K562 (cell line): ENCODE results near the gene KRT81.

Experiments used
- ARID3A ChIP-seq: IDR thresholded peaks from 2 replicates; pipeline ENCODE4 v1.6.1; 2012; ENCODE audit warnings: low read depth, low read length, improper control_type of control experiment, borderline replicate concordance
- ATF1 ChIP-seq, 2 experiments: fragments of 450-650 bp in 1 of 2; IDR thresholded peaks; 2 replicates each; pipeline ENCODE4 v1.6.1; 2016; ENCODE audit warnings: missing compliant biosample characterization in 1 of 2, missing genetic modification characterization in 1 of 2
- ATF3 ChIP-seq, 2 experiments: fragments of 450-650 bp in 1 of 2; sonication (generic) in 1 of 2; formaldehyde crosslinking in 1 of 2; IDR thresholded peaks in 1 of 2; conservative IDR thresholded peaks in 1 of 2; 2 replicates each; pipeline versions ENCODE4 v1.6.1 to v1.8.1; 2016 to 2023; ENCODE audit warnings: mild to moderate bottlenecking in 2 of 2, moderate library complexity in 2 of 2, inconsistent platforms in 1 of 2, missing genetic modification reagents in 1 of 2
- CGGBP1 ChIP-seq: fragments of 250-450 bp; sonication (Bioruptor Pico); IDR thresholded peaks from 2 replicates; pipeline ENCODE4 v1.9.0; 2021; ENCODE audit warnings: mild to moderate bottlenecking
- CTCF ChIP-seq, 3 experiments: IDR thresholded peaks in 2 of 3; conservative IDR thresholded peaks in 1 of 3; 2 replicates each; pipeline ENCODE4 v1.5.1; 2011 to 2012; ENCODE audit warnings: low read length in 3 of 3, mild to moderate bottlenecking in 3 of 3, control low read depth in 2 of 3, improper control_type of control experiment in 1 of 3, inconsistent platforms in 1 of 3, low read depth in 1 of 3, mixed read lengths in 1 of 3, moderate library complexity in 1 of 3; ENCODE audit not compliant: insufficient read depth in 2 of 3
- EGR1 ChIP-seq: fragments of 450-650 bp; conservative IDR thresholded peaks from 2 replicates; pipeline ENCODE4 v1.6.1; 2017; ENCODE audit warnings: mild to moderate bottlenecking
- EZH2 ChIP-seq: IDR thresholded peaks from 2 replicates; pipeline ENCODE4 v1.6.1; 2012; ENCODE audit warnings: low read depth, mild to moderate bottlenecking, inconsistent platforms, low read length, borderline replicate concordance
- GTF3C2 ChIP-seq: IDR thresholded peaks from 3 replicates; pipeline ENCODE4 v1.6.1; 2011; ENCODE audit warnings: borderline replicate concordance, mild to moderate bottlenecking, moderate library complexity; ENCODE audit not compliant: insufficient read length; ENCODE audit errors: extremely low read depth
- HDAC2 ChIP-seq: fragments of 450-650 bp; IDR thresholded peaks from 2 replicates; pipeline ENCODE4 v1.6.1; 2016; ENCODE audit warnings: mild to moderate bottlenecking
- ZNF609 ChIP-seq: sonication (generic); formaldehyde crosslinking; IDR thresholded peaks from 2 replicates; pipeline ENCODE4 v1.8.1; 2023; ENCODE audit warnings: missing genetic modification reagents, mild to moderate bottlenecking, borderline replicate concordance

- no peak for TF ChIP-seq CTCF (IDR thresholded peaks at IDR 0.05 in 2 of 3, conservative IDR thresholded peaks at IDR 0.05 in 1 of 3; ENCODE audit: insufficient read depth in 2 of 3, low read depth in 1 of 3, low read length in 3 of 3)
- TF ChIP-seq ARID3A = no peak
- no peak for TF ChIP-seq HDAC2
- TF ChIP-seq EZH2 = no peak
- no peak for TF ChIP-seq ZNF609
- no peak for TF ChIP-seq ATF1 (CRISPR knock-in tag; IDR thresholded peaks at IDR 0.05)
- TF ChIP-seq ATF1 (tag; IDR thresholded peaks at IDR 0.05) = no peak
- TF ChIP-seq CGGBP1 (CRISPR knock-in tag) = no peak
- TF ChIP-seq ATF3 (IDR thresholded peaks at IDR 0.05) = no peak
- TF ChIP-seq ATF3 (CRISPR knock-in tag; conservative IDR thresholded peaks at IDR 0.05) = no peak
- TF ChIP-seq EGR1 = no peak
- no peak for TF ChIP-seq GTF3C2
These were observed 48.7 kb downstream of the KRT81 start for GRCh38 chr12:52242442-52243258.
